ENCODE data around the gene GIN1.
"Not testable (repeated sequence)": the region's sequence is repeated elsewhere in the genome, so short reads cannot be mapped to it uniquely, and the experiment has no call there.

Gene GIN1

GRCh38 chr5:103119765-103120606, at the start of gene GIN1, which contains the start of gene PPIP5K2:
Gene GIN1 (minus strand): TSS chr5:103120138. CDS start chr5:103108707, 11,431 bp downstream.
Gene PPIP5K2 (plus strand): TSS chr5:103120301. CDS start chr5:103129590, 9,289 bp downstream.
- DNase-seq (ENCODE audit: low read depth): peak; percentile 94

- DNase-seq (ENCODE audit: low read depth): no peak
These were observed 46.8 kb upstream of the GIN1 start for GRCh38 chr5:103166706-103167105.

GRCh38 chr5:103151156-103151555, 31.2 kb upstream of the GIN1 start:
- no peak for DNase-seq (ENCODE audit: low read depth)

- DNase-seq (ENCODE audit: low read depth): no peak
These were observed 28.3 kb upstream of the GIN1 start for GRCh38 chr5:103148213-103148612.

GRCh38 chr5:103145196-103145595, 25.3 kb upstream of the GIN1 start:
- DNase-seq (ENCODE audit: low read depth): no peak

GRCh38 chr5:103142132-103142531, 22.2 kb upstream of the GIN1 start:
- DNase-seq (ENCODE audit: low read depth): not testable (repeated sequence)

- DNase-seq (ENCODE audit: low read depth): peak; percentile 81
These were observed 19.4 kb upstream of the GIN1 start for GRCh38 chr5:103139264-103139865.

- DNase-seq (ENCODE audit: low read depth): no peak
These were observed 18.3 kb upstream of the GIN1 start for GRCh38 chr5:103138202-103138690.

GRCh38 chr5:103135461-103135860, 15.5 kb upstream of the GIN1 start:
- no peak for DNase-seq (ENCODE audit: low read depth)

- no peak for DNase-seq (ENCODE audit: low read depth)
These were observed 13.3 kb upstream of the GIN1 start for GRCh38 chr5:103133231-103133630.

- DNase-seq (ENCODE audit: low read depth): no peak
These were observed 12.7 kb upstream of the GIN1 start for GRCh38 chr5:103132684-103133083.

- DNase-seq (ENCODE audit: low read depth): no peak
These were observed 8.3 kb upstream of the GIN1 start for GRCh38 chr5:103128202-103128601.

GRCh38 chr5:103127292-103127817, 7.4 kb upstream of the GIN1 start:
- DNase-seq (ENCODE audit: low read depth): no peak

GRCh38 chr5:103126557-103126956, 6.6 kb upstream of the GIN1 start:
- no peak for DNase-seq (ENCODE audit: low read depth)

GRCh38 chr5:103122242-103122641, 2.3 kb upstream of the GIN1 start:
- DNase-seq (ENCODE audit: low read depth): no peak

- no peak for DNase-seq (ENCODE audit: low read depth)
These were observed 766 bp upstream of the GIN1 start for GRCh38 chr5:103120607-103121200.

GRCh38 chr5:103119070-103119764, 721 bp downstream of the GIN1 start:
- DNase-seq (ENCODE audit: low read depth): no peak

GRCh38 chr5:103117471-103117991, 2.4 kb downstream of the GIN1 start:
- no peak for DNase-seq (ENCODE audit: low read depth)

- no peak for DNase-seq (ENCODE audit: low read depth)
These were observed 5.5 kb downstream of the GIN1 start for GRCh38 chr5:103114440-103114839.

- DNase-seq (ENCODE audit: low read depth): no peak
These were observed 7.0 kb downstream of the GIN1 start for GRCh38 chr5:103112910-103113309.

GRCh38 chr5:103111468-103111867, 8.5 kb downstream of the GIN1 start:
- DNase-seq (ENCODE audit: low read depth): no peak

- DNase-seq (ENCODE audit: low read depth): no peak
These were observed 9.5 kb downstream of the GIN1 start for GRCh38 chr5:103110403-103110802.

Measured in activated T-cell treated with anti-CD3 and anti-CD28 coated beads for 1 hour (primary cell).